Measurements from ENCODE around the gene CYP2C19. TPM values are rescaled to one million over a fixed set of nuclear protein-coding genes. Genes with fewer than 3 reads are reported as not detected.
"Not testable (repeated sequence)": the region's sequence is repeated elsewhere in the genome, so short reads cannot be mapped to it uniquely, and the experiment has no call there.

The CYP2C19 gene
- total RNA-seq, 4 donors from 2014 or later = 0.54 to 0.89 TPM; not detected in 2

GRCh38 chr10:94859086-94859485 lies 96.6 kb downstream of the CYP2C19 start:
- TF ChIP-seq CTCF (IDR thresholded peaks at IDR 0.05) = no peak
- TF ChIP-seq POLR2A (IDR thresholded peaks at IDR 0.05) = no peak
- TF ChIP-seq POLR2AphosphoS5 (IDR thresholded peaks at IDR 0.05) = no peak
- TF ChIP-seq EP300 (IDR thresholded peaks at IDR 0.05) = no peak
- 100% methylated on average over 1 to 2 of the region's 3 CpGs for WGBS, 2 donors (ENCODE audit: low coverage in 1 of 2)
- no peak for ATAC-seq
- H3K27ac ChIP-seq = no peak overlapping the region
- H3K4me3 ChIP-seq = no peak overlapping the region
- no peaks in the 10 kb centered on the region for H3K36me3 ChIP-seq
- H3K9me3 ChIP-seq = peaks cover 0 to 22% (median 0%) of the 10 kb centered on the region in 3 donors
- no peaks in the 10 kb centered on the region for H3K27me3 ChIP-seq
- no peaks in the 10 kb centered on the region for H3K4me1 ChIP-seq

GRCh38 chr10:94878649-94879048 lies 116.2 kb downstream of the CYP2C19 start:
- no peaks in the 10 kb centered on the region for H3K4me1 ChIP-seq
- H3K27ac ChIP-seq = no peak overlapping the region
- ATAC-seq = no peak
- peaks cover 5% of the 10 kb centered on the region for H3K27me3 ChIP-seq
- 73 to 80% methylated on average over 1 of the region's 1 CpG for WGBS, 2 donors (ENCODE audit: low coverage in 1 of 2)
- no peak overlapping the region for H3K4me3 ChIP-seq
- no peaks in the 10 kb centered on the region for H3K9me3 ChIP-seq
- no peaks in the 10 kb centered on the region for H3K36me3 ChIP-seq
- TF ChIP-seq EP300 (IDR thresholded peaks at IDR 0.05) (no peak), POLR2AphosphoS5 (IDR thresholded peaks at IDR 0.05) (no peak), CTCF (IDR thresholded peaks at IDR 0.05) (no peak), POLR2A (IDR thresholded peaks at IDR 0.05) (no peak)

- Histone ChIP-seq H3K27me3 (peaks cover 5% of the 10 kb centered on the region), H3K36me3 (no peaks in the 10 kb centered on the region), H3K9me3 (no peaks in the 10 kb centered on the region), H3K4me3 (no peak overlapping the region), H3K4me1 (no peaks in the 10 kb centered on the region), H3K27ac (no peak overlapping the region)
- no CpG with 5 or more reads among the region's 1 CpG for WGBS, 2 donors (ENCODE audit: low coverage in 1 of 2)
- TF ChIP-seq POLR2AphosphoS5 (IDR thresholded peaks at IDR 0.05) = no peak
- no peak for TF ChIP-seq EP300 (IDR thresholded peaks at IDR 0.05)
- TF ChIP-seq POLR2A (IDR thresholded peaks at IDR 0.05) = no peak
- TF ChIP-seq CTCF (IDR thresholded peaks at IDR 0.05) = no peak
- no peak for ATAC-seq
These were observed 116.7 kb downstream of the CYP2C19 start for GRCh38 chr10:94879214-94879613.

- 76 to 94% methylated on average over 3 of the region's 3 CpGs for WGBS, 2 donors (ENCODE audit: low coverage in 1 of 2)
- no peak overlapping the region for H3K27ac ChIP-seq
- no peak for ATAC-seq
- TF ChIP-seq POLR2AphosphoS5 (IDR thresholded peaks at IDR 0.05) (no peak), POLR2A (IDR thresholded peaks at IDR 0.05) (no peak)
- H3K36me3 ChIP-seq = no peaks in the 10 kb centered on the region
- H3K4me3 ChIP-seq = no peak overlapping the region
- no peaks in the 10 kb centered on the region for H3K4me1 ChIP-seq
- peaks cover 0 to 11% (median 0%) of the 10 kb centered on the region in 3 donors for H3K9me3 ChIP-seq
- H3K27me3 ChIP-seq = no peaks in the 10 kb centered on the region
These were observed 126.6 kb downstream of the CYP2C19 start for GRCh38 chr10:94889123-94889522.

GRCh38 chr10:94890264-94891022 lies 128.0 kb downstream of the CYP2C19 start:
- Histone ChIP-seq H3K9me3 (peaks cover 0 to 11% (median 0%) of the 10 kb centered on the region in 3 donors), H3K36me3 (no peaks in the 10 kb centered on the region), H3K4me3 (no peak overlapping the region), H3K27me3 (no peaks in the 10 kb centered on the region), H3K4me1 (no peaks in the 10 kb centered on the region), H3K27ac (no peak overlapping the region)
- TF ChIP-seq CTCF (IDR thresholded peaks at IDR 0.05) = no peak
- no peak for TF ChIP-seq POLR2A (IDR thresholded peaks at IDR 0.05)
- TF ChIP-seq POLR2AphosphoS5 (IDR thresholded peaks at IDR 0.05) = no peak
- no peak for TF ChIP-seq EP300 (IDR thresholded peaks at IDR 0.05)
- WGBS, 2 donors (ENCODE audit: low coverage in 1 of 2) = 54% methylated on average over 3 of the region's 4 CpGs; no CpG with 5 or more reads in 1 of the 2 donors
- ATAC-seq = no peak

GRCh38 chr10:94898414-94898813 lies 135.9 kb downstream of the CYP2C19 start:
- not testable (repeated sequence) for H3K9me3 ChIP-seq, H3K27me3 ChIP-seq, H3K4me1 ChIP-seq, H3K4me3 ChIP-seq, H3K36me3 ChIP-seq, H3K27ac ChIP-seq, ATAC-seq
- 78 to 91% methylated on average over 3 to 4 of the region's 7 CpGs for WGBS, 2 donors (ENCODE audit: low coverage in 1 of 2)

Measured in gastroesophageal sphincter (tissue), 4 donors.